HCEC 1CT (cell line): ENCODE data around the gene DMRT2.

ENCODE experiments used
- DNase-seq: peaks from one replicate; pipeline ENCODE4 v3.0.0-alpha.2; 2017

DMRT2 gene

GRCh38 chr9:1050125-1050895 is at the start of gene DMRT2:
Gene DMRT2 (plus strand): TSS chr9:1050357. CDS start chr9:1051614, 1,257 bp downstream.
- no peak for DNase-seq

GRCh38 chr9:1001838-1002237 is 48.3 kb upstream of the DMRT2 start:
- DNase-seq: peak; percentile 28

- no peak for DNase-seq
These were observed 47.5 kb upstream of the DMRT2 start for GRCh38 chr9:1002678-1003077.

- peak; percentile 69 for DNase-seq
These were observed 45.0 kb upstream of the DMRT2 start for GRCh38 chr9:1005043-1005667.

GRCh38 chr9:1007312-1007711 is 42.8 kb upstream of the DMRT2 start:
- DNase-seq: no peak

- DNase-seq: peak; percentile 74
These were observed 41.9 kb upstream of the DMRT2 start for GRCh38 chr9:1008216-1008615.

GRCh38 chr9:1009101-1009707 is 41.0 kb upstream of the DMRT2 start:
- DNase-seq: peak; percentile 68

- DNase-seq: no peak
These were observed 37.1 kb upstream of the DMRT2 start for GRCh38 chr9:1013021-1013420.

GRCh38 chr9:1014225-1014624 is 35.9 kb upstream of the DMRT2 start:
- DNase-seq: no peak

- DNase-seq: no peak
These were observed 35.5 kb upstream of the DMRT2 start for GRCh38 chr9:1014640-1015039.

GRCh38 chr9:1018121-1018520 is 32.0 kb upstream of the DMRT2 start:
- DNase-seq: no peak

GRCh38 chr9:1024112-1024511 is 26.0 kb upstream of the DMRT2 start:
- no peak for DNase-seq

- DNase-seq: no peak
These were observed 25.0 kb upstream of the DMRT2 start for GRCh38 chr9:1025131-1025530.

- no peak for DNase-seq
These were observed 23.9 kb upstream of the DMRT2 start for GRCh38 chr9:1026219-1026618.

- DNase-seq: no peak
These were observed 21.5 kb upstream of the DMRT2 start for GRCh38 chr9:1028501-1029190.

GRCh38 chr9:1031951-1032601 is 18.1 kb upstream of the DMRT2 start:
- no peak for DNase-seq

- DNase-seq: no peak
These were observed 15.9 kb upstream of the DMRT2 start for GRCh38 chr9:1034271-1034670.

GRCh38 chr9:1039589-1039988 is 10.6 kb upstream of the DMRT2 start:
- no peak for DNase-seq

- DNase-seq: no peak
These were observed 7.7 kb upstream of the DMRT2 start for GRCh38 chr9:1042466-1042865.

GRCh38 chr9:1044643-1045042 is 5.5 kb upstream of the DMRT2 start:
- DNase-seq: no peak

GRCh38 chr9:1046639-1047572 is 3.3 kb upstream of the DMRT2 start:
- DNase-seq: no peak
